HepG2 (cell line): ENCODE results near the gene RBM6. TPM values are rescaled to one million over a fixed set of nuclear protein-coding genes. Genes with fewer than 3 reads are reported as not detected.

Experiments
- ARID5B ChIP-seq: IDR thresholded peaks from 2 replicates; pipeline ENCODE4 v1.4.0; 2020; ENCODE audit warnings: mild to moderate bottlenecking, missing genetic modification reagents
- FOXJ3 ChIP-seq: sonication (generic); formaldehyde crosslinking; IDR thresholded peaks from 2 replicates; pipeline ENCODE4 v1.4.0; 2020; ENCODE audit warnings: missing genetic modification reagents, mild to moderate bottlenecking, borderline replicate concordance
- FUBP1 ChIP-seq: sonication (generic); formaldehyde crosslinking; IDR thresholded peaks from 2 replicates; pipeline ENCODE4 v1.5.1; 2020; ENCODE audit warnings: missing genetic modification reagents, mild to moderate bottlenecking, borderline replicate concordance
- NR2F6 ChIP-seq, 2 experiments: IDR thresholded peaks; 2 replicates each; pipeline ENCODE4 v1.6.1; 2016; ENCODE audit warnings: antibody characterized with exemption in 1 of 2, mild to moderate bottlenecking in 1 of 2
- PLRG1 ChIP-seq: fragments of 450-650 bp; conservative IDR thresholded peaks from 2 replicates; pipeline ENCODE4 v1.6.1; 2016
- POLR2AphosphoS5 ChIP-seq: IDR thresholded peaks from 2 replicates; pipeline ENCODE4 v1.6.1; 2012; ENCODE audit warnings: low read depth, low read length
- PRPF4 ChIP-seq: fragments of 200-400 bp; formaldehyde crosslinking; IDR thresholded peaks from 2 replicates; pipeline ENCODE4 v1.6.1; 2016; ENCODE audit warnings: low read length, low read depth; ENCODE audit not compliant: poor library complexity, severe bottlenecking
- RFXANK ChIP-seq: IDR thresholded peaks from 2 replicates; pipeline ENCODE4 v1.6.1; 2016
- TGIF2 ChIP-seq: IDR thresholded peaks from 2 replicates; pipeline ENCODE4 v1.6.1; 2016; ENCODE audit warnings: control low read depth, missing compliant biosample characterization
- ZNF775 ChIP-seq: sonication (generic); formaldehyde crosslinking; IDR thresholded peaks from 2 replicates; pipeline ENCODE4 v1.4.0; 2020; ENCODE audit warnings: missing genetic modification reagents, mild to moderate bottlenecking, moderate library complexity, borderline replicate concordance
- ZNF883 ChIP-seq: sonication (generic); formaldehyde crosslinking; IDR thresholded peaks from 2 replicates; pipeline ENCODE4 v1.5.1; 2020; ENCODE audit warnings: mild to moderate bottlenecking, missing genetic modification reagents; ENCODE audit errors: not compliant biosample characterization
- polyA plus RNA-seq, 8 experiments: library from polyadenylated mRNA; depleted of rRNA in 3 of 8; stranded (reverse) in 7 of 8; unstranded in 1 of 8; fragments of >200 nt; fragmentation: Illumina TruSeq in 4 of 8; extraction: Trizol in 4 of 8; gene quantifications; 2 replicates each; pipeline versions ENCODE4 v1.2.1 to v1.2.3, GENCODE V29; 2011 to 2016; ENCODE audit warnings: low read depth in 4 of 8, missing spikeins in 1 of 8, mixed read lengths in 1 of 8; ENCODE audit not compliant: insufficient read depth in 1 of 8
- total RNA-seq, 5 experiments: library from RNA; depleted of rRNA; stranded (reverse); fragments of >200 nt; fragmentation: Illumina TruSeq; extraction: Trizol; gene quantifications; 2 replicates each; pipeline ENCODE4 v1.2.3, GENCODE V29; 2016; ENCODE audit warnings: low read depth in 1 of 5
- TF ChIP-seq, protein P1 (sequence below): sonication (generic); formaldehyde crosslinking; IDR thresholded peaks from 2 replicates; pipeline ENCODE4 v1.9.0; 2021; ENCODE audit warnings: missing genetic modification reagents, borderline replicate concordance
- TF ChIP-seq, protein P2 (sequence below): IDR thresholded peaks from 2 replicates; pipeline ENCODE4 v1.6.1; 2016; ENCODE audit warnings: low read depth, missing genetic modification reagents, missing compliant biosample characterization

Gene RBM6
- total and polyA plus RNA-seq, 2 of the 13 experiments (the other 11 are each of a cell fraction or from before 2014, with no cell fraction given), result 72.7 to 86.1 TPM

GRCh38 chr3:49929291-49930167 is 10.4 kb upstream of the RBM6 start, which contains the start of gene MON1A (continued):
- TF ChIP-seq TGIF2 (CRISPR knock-in tag), result peak; percentile 97
- peak; percentile 65; the same call in 1 of the 2 replicates for TF ChIP-seq ARID5B (CRISPR knock-in tag)
- TF ChIP-seq FOXJ3 (CRISPR knock-in tag), result peak; percentile 73; the same call in 1 of the 2 replicates
- TF ChIP-seq FUBP1 (CRISPR knock-in tag), result no peak
- peak; percentile 75 for TF ChIP-seq NR2F6 (IDR thresholded peaks at IDR 0.05)
- TF ChIP-seq NR2F6 (CRISPR knock-in tag; IDR thresholded peaks at IDR 0.05), result peak; percentile 83
- no peak for TF ChIP-seq PRPF4
- TF ChIP-seq, protein P1, sequence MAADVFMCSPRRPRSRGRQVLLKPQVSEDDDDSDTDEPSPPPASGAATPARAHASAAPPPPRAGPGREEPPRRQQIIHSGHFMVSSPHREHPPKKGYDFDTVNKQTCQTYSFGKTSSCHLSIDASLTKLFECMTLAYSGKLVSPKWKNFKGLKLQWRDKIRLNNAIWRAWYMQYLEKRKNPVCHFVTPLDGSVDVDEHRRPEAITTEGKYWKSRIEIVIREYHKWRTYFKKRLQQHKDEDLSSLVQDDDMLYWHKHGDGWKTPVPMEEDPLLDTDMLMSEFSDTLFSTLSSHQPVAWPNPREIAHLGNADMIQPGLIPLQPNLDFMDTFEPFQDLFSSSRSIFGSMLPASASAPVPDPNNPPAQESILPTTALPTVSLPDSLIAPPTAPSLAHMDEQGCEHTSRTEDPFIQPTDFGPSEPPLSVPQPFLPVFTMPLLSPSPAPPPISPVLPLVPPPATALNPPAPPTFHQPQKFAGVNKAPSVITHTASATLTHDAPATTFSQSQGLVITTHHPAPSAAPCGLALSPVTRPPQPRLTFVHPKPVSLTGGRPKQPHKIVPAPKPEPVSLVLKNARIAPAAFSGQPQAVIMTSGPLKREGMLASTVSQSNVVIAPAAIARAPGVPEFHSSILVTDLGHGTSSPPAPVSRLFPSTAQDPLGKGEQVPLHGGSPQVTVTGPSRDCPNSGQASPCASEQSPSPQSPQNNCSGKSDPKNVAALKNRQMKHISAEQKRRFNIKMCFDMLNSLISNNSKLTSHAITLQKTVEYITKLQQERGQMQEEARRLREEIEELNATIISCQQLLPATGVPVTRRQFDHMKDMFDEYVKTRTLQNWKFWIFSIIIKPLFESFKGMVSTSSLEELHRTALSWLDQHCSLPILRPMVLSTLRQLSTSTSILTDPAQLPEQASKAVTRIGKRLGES (CRISPR knock-in tag), result no peak
- no peak for TF ChIP-seq RFXANK (CRISPR knock-in tag)
- peak; percentile 15 for TF ChIP-seq ZNF883 (CRISPR knock-in tag)
- TF ChIP-seq ZNF775 (CRISPR knock-in tag), result no peak
- TF ChIP-seq, protein P2, sequence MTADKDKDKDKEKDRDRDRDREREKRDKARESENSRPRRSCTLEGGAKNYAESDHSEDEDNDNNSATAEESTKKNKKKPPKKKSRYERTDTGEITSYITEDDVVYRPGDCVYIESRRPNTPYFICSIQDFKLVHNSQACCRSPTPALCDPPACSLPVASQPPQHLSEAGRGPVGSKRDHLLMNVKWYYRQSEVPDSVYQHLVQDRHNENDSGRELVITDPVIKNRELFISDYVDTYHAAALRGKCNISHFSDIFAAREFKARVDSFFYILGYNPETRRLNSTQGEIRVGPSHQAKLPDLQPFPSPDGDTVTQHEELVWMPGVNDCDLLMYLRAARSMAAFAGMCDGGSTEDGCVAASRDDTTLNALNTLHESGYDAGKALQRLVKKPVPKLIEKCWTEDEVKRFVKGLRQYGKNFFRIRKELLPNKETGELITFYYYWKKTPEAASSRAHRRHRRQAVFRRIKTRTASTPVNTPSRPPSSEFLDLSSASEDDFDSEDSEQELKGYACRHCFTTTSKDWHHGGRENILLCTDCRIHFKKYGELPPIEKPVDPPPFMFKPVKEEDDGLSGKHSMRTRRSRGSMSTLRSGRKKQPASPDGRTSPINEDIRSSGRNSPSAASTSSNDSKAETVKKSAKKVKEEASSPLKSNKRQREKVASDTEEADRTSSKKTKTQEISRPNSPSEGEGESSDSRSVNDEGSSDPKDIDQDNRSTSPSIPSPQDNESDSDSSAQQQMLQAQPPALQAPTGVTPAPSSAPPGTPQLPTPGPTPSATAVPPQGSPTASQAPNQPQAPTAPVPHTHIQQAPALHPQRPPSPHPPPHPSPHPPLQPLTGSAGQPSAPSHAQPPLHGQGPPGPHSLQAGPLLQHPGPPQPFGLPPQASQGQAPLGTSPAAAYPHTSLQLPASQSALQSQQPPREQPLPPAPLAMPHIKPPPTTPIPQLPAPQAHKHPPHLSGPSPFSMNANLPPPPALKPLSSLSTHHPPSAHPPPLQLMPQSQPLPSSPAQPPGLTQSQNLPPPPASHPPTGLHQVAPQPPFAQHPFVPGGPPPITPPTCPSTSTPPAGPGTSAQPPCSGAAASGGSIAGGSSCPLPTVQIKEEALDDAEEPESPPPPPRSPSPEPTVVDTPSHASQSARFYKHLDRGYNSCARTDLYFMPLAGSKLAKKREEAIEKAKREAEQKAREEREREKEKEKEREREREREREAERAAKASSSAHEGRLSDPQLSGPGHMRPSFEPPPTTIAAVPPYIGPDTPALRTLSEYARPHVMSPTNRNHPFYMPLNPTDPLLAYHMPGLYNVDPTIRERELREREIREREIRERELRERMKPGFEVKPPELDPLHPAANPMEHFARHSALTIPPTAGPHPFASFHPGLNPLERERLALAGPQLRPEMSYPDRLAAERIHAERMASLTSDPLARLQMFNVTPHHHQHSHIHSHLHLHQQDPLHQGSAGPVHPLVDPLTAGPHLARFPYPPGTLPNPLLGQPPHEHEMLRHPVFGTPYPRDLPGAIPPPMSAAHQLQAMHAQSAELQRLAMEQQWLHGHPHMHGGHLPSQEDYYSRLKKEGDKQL (CRISPR knock-in tag), result no peak
- peak; percentile 87 for TF ChIP-seq POLR2AphosphoS5
- TF ChIP-seq PLRG1, result no peak
